ENCODE measurements around the gene LCE1F.

LCE1F gene

GRCh38 chr1:152811671-152812070 lies 36.7 kb downstream of the LCE1F start, which contains the start of gene LCE1B:
Gene LCE1B, plus strand, starts transcription at chr1:152811971. Its CDS starts 476 bp downstream, at chr1:152812447.
- no peak for TF ChIP-seq Cebpa-rat (IDR thresholded peaks at IDR 0.05)
- H3K9me3 ChIP-seq, result no peaks in the 10 kb centered on the region

GRCh38 chr1:152817309-152817708 lies 42.4 kb downstream of the LCE1F start:
- no peaks in the 10 kb centered on the region for H4K20me1 ChIP-seq
- peaks cover 7% of the 10 kb centered on the region; the same call in 1 of the 2 replicates for H3K4me1 ChIP-seq
- no peak overlapping the region for H3K9ac ChIP-seq
- no peak for TF ChIP-seq Cebpa-rat (IDR thresholded peaks at IDR 0.05)
- H3K27ac ChIP-seq, result no peak overlapping the region
- no peak overlapping the region for H3K4me3 ChIP-seq
- no peaks in the 10 kb centered on the region for H3K27me3 ChIP-seq
- H3K9me3 ChIP-seq, result no peaks in the 10 kb centered on the region
- H3K4me2 ChIP-seq, result no peak overlapping the region
- no peaks in the 10 kb centered on the region for H3K36me3 ChIP-seq

More at GRCh38 chr1:152811671-152812070, 36.7 kb downstream of the LCE1F start, which contains the start of gene LCE1B:
- Histone ChIP-seq H3K4me2 (no peak within 1 kb of the TSS), H3K4me3 (no peak within 1 kb of the TSS), H3K36me3 (no peaks in the 10 kb centered on the region), H3K27me3 (no peaks in the 10 kb centered on the region), H3K27ac (no peak within 1 kb of the TSS), H4K20me1 (no peaks in the 10 kb centered on the region), H3K4me1 (no peaks in the 10 kb centered on the region), H3K9ac (no peak within 1 kb of the TSS)

- no peak overlapping the region for H3K27ac ChIP-seq
- TF ChIP-seq Cebpa-rat (IDR thresholded peaks at IDR 0.05), result no peak
- H3K9ac ChIP-seq, result no peak overlapping the region
- H3K27me3 ChIP-seq, result no peaks in the 10 kb centered on the region
- no peaks in the 10 kb centered on the region for H4K20me1 ChIP-seq
- H3K36me3 ChIP-seq, result no peaks in the 10 kb centered on the region
- no peak overlapping the region for H3K4me3 ChIP-seq
- H3K4me2 ChIP-seq, result no peak overlapping the region
- no peaks in the 10 kb centered on the region for H3K9me3 ChIP-seq
- peaks cover 7% of the 10 kb centered on the region; the same call in 1 of the 2 replicates for H3K4me1 ChIP-seq
Observed at GRCh38 chr1:152823294-152823693, 48.4 kb downstream of the LCE1F start.

- H3K36me3 ChIP-seq, result no peaks in the 10 kb centered on the region
- no peaks in the 10 kb centered on the region for H3K27me3 ChIP-seq
- H3K27ac ChIP-seq, result no peak overlapping the region
- H4K20me1 ChIP-seq, result no peaks in the 10 kb centered on the region
- H3K4me2 ChIP-seq, result no peak overlapping the region
- peaks cover 7% of the 10 kb centered on the region; the same call in 1 of the 2 replicates for H3K4me1 ChIP-seq
- H3K4me3 ChIP-seq, result no peak overlapping the region
- no peaks in the 10 kb centered on the region for H3K9me3 ChIP-seq
- no peak for TF ChIP-seq Cebpa-rat (IDR thresholded peaks at IDR 0.05)
- H3K9ac ChIP-seq, result no peak overlapping the region
Observed at GRCh38 chr1:152824964-152825363, 50.0 kb downstream of the LCE1F start.

All from BLaER1 (cell line).